HG03565 (cell line): Measurements from ENCODE around the gene NUDC.
"Not testable (repeated sequence)": the region's sequence is repeated elsewhere in the genome, so short reads cannot be mapped to it uniquely, and the experiment has no call there.

Source experiments
- ATAC-seq: cut with Tn5 transposase; IDR thresholded peaks from one replicate; pipeline ENCODE4 v1.9.1; 2021; ENCODE audit warnings: mild to moderate bottlenecking, moderate library complexity; ENCODE audit not compliant: unreplicated experiment

Gene NUDC

DNA sequence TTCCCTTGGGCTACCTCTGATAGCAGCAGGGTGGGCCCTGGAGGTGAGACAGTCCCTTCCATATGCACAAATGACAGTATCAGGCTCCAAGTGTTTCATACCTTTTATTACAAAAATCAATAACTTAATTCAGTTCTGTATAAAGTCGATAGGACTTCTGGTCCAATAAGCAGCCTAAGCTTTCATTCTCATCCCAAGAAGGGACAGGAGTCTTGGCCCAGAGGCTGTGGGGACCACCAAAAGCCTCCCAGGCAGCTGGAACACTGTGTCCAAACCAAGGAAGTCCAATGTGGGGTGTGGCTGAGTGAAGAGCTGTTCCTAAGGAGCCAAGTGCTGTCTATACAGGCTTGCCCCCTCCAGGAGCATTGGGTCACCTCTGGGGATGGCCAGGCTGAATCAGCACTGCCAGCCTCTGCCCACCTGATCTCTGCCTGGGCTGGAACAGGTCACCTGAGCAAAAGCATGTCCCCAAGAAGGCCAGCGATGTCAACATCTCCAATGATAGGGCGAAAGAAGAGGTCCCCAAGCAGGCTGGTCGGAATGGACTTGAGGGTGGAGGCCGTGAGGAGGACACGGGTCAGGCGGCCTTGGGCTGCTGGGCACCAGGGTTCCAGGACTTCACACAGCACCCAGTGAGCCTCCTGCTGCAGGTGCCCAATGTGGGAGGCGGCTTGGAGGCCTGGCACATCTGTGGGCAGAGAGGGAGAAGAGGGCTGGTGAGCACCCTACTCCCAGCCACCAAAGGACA is 10.0 kb upstream of the NUDC start:
- ATAC-seq: no peak

- ATAC-seq: no peak
Measured at GRCh38 chr1:26912147-26912490, 9.4 kb upstream of the NUDC start.

DNA sequence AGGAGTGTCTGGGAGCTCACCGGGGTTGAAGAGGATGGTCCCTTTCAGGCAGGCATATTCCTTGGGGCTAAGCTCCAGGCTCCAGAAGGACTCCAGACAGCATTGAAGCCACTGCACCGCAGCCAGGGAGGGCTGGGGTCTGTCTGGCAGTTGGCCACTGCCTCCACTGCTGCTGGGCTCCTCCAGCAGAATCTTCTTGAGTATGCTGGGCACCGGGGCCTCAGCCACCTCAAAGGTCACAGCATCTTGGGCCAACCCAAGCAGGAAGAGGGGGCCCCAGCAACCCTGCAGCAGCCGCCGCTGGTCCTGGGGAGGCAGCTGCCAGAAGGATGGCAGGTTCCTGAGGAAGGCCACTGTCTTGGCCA is 8.2 kb upstream of the NUDC start:
- no peak for ATAC-seq

DNA sequence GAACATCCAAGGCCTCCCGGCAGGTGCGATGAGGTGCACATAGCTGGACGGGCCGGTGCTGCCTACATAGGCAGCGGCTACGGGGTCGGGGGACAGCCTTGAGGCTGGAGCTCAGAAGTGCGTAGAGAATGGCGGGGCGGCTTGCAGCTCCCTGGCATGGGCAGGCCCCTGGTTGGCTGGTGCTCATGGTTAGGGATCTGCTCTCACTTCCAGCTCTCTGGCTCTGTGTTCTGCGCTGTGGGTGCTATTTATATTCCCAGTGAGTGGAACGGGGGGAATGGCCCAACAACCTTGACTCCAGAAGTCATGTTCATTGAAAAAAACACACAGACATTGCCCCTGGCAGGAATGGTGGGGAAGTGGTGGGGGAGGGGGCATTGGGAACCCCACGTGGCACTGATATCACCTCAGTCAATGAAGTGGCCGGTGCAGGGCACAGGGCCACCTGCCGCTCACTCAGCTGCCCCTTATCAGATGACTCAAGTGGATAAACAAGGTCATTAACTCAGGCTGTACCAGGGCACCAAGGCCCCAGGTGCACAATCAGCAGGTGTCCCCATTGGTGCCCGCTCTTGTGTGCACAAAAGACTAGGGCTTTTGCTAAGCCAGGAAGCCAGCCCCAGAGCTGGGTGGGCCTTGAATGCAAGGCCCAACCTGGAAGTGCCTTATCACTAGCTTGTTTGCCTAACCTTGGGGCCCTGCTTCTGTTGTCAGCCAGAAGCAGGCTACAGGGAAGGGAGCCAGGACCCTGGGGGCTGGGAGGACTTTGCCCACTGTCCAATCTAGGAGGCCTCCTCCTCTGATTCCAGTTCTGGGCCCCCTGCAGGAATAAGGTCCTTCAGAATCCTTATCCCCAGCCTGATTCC is 7.6 kb upstream of the NUDC start, which contains the start of gene NR0B2:
Gene NR0B2, minus strand, starts transcription at position 222 of the 866 bp plus-strand sequence. Its CDS starts 35 bp downstream, at position 187.
- ATAC-seq: no peak

GRCh38 chr1:26915204-26915842 is 6.2 kb upstream of the NUDC start:
- ATAC-seq: no peak

GRCh38 chr1:26921126-26921539 is 410 bp upstream of the NUDC start:
- ATAC-seq: no peak

DNA sequence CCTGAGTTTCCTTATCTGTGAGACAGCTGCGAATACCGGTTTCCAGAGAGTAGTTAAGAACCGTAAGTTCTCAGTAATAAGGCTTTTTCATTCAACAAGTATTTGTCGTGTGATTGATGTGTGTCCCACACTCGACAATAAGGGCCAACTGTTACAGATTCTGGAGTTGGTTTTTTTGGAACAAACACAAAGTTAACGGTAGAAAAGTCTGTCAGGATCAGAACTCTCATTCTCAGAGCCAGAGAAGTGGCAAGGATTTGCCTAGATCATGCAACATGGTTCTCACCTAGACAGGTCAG is 837 bp downstream of the NUDC start:
- ATAC-seq: no peak

DNA sequence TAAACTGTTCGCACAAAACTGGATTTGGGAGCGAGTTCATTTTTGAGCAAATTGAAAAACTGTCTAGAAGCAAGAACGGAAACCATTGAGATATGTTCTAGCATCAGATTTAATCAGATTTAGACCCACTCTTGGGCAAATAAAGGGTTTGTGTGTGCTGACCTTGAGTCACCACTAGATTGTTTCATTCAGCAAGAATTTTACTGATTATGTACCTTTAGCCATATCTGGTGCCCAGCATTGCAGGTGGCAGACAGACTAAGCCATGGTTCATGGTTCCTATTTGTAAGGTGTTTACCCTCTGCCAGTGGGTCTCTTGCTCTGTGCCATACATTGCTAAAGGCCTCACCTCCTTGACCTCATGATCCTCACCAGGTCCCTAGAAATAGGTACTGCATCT is 1.4 kb downstream of the NUDC start:
- no peak for ATAC-seq

- ATAC-seq: no peak
Measured at GRCh38 chr1:26923711-26924110, 2.2 kb downstream of the NUDC start.

DNA sequence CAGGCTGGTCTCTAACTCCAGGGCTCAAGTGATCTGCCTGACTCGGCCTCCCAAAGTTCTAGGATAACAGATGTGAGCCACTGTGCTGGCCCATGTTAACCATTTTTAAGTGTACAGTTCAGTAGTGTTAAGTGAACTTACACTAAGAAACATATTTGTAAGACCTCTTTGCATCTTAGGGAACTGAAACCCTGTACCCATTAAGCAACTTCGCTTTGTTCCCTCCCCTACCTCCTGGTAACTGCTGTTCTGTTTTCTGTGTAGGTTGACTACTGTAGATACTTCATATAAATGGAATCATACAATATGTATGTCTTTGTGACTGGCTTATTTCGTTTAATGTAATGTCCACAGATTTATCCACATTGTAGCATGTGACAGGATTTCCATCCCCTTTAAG is 11.0 kb downstream of the NUDC start:
- ATAC-seq: peak; percentile 45

DNA sequence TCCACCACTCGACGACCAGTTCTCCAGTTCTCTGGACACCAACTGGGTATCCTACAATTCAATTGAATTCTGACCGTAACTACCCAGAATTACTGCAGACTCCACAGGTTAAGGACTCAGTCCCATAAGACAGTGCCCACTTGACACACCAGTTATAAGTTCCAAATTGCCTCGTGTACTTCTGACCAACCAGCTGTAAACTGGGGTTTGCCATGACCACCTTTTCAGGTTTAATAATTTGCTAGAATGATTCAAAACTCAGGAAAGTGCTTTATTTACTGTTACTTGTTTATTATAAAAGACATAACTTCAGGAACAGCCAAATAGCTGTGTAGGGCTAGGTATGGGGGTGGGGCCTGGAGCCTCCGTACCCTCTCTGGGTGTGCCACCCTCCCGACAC is 15.3 kb downstream of the NUDC start:
- ATAC-seq: no peak

DNA sequence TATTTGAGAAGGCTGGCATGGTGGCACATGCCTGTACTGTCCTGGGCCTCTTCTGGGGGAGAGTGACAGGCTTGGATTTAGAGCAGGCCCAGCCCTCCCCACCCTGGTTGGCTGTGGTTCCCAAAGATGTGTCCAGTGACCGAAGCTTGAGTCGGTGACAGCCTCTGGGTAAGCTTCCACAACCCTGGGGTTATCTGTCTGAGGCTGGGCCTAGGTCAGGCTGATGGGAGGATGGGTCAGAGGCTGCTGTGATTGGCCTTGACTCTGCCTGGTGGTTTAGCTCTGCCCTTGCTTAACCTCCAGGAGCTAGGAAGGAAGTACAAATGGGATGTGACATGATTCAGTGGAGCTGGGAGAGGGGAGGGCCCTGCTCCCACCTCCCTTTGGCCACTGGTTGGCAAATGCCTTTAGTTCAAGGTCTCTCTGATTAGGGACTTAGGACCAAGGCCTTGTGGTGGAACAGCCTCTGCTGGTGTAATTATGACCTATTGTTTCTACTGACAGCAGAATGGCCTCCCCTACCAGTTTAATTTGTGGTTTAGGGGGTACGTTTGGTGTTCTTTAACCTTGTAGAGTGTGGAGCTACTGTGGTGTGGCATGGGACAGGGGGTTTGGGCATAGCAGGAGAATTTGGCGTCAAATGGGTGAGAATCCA is 16.6 kb downstream of the NUDC start:
- no peak for ATAC-seq

DNA sequence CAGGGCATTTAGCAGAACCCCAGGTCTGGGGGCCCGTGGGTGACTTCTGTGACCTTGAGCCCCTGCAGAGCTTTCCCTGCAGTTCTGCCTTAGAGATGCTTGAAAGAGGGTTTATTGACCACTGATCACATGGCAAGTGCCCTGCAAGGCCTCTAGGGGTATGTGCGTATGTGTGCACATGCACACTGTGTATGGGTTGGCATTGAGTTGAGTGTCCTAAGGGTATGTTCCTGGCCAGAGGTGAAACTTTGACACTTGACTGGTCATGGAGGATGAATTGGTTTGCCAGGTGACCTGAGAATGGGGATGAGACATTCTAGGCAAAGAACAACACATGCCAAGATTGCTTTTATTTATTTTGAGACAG is 17.1 kb downstream of the NUDC start:
- no peak for ATAC-seq

GRCh38 chr1:26941311-26941710 is 19.8 kb downstream of the NUDC start:
- ATAC-seq: no peak

DNA sequence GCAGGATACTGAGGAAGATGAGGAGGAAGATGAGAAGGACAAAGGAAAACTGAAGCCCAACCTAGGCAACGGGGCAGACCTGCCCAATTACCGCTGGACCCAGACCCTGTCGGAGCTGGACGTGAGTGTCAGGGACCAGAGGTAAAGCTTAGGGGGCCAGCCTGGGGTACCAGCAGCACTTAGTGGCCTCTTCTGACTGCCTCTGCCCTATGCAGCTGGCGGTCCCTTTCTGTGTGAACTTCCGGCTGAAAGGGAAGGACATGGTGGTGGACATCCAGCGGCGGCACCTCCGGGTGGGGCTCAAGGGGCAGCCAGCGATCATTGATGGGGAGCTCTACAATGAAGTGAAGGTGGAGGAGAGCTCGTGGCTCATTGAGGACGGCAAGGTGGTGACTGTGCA is 21.1 kb downstream of the NUDC start:
- no peak for ATAC-seq

DNA sequence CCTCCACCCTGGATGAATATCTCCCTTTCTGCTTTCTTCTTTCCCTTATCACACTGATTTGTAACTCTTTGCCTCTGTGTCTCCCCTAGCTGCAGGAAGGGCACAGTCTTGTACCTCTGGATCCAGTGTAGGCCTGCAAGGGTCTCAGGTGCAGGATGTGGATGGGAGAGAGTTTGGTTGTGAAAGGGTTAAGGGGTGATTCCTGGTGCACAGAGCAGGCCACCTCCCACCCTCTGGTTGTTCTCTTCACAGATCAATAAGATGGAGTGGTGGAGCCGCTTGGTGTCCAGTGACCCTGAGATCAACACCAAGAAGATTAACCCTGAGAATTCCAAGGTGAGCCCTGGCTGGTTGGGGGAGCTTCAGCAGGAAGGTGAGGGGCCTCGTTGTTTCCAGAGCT is 23.6 kb downstream of the NUDC start:
- ATAC-seq: no peak

- no peak for ATAC-seq
Measured at GRCh38 chr1:26945728-26946127, 24.2 kb downstream of the NUDC start.

- ATAC-seq: no peak
Measured at GRCh38 chr1:26946270-26946669, 24.7 kb downstream of the NUDC start.

GRCh38 chr1:26948725-26949057 is 27.1 kb downstream of the NUDC start:
- not testable (repeated sequence) for ATAC-seq

GRCh38 chr1:26949266-26949925 is 27.9 kb downstream of the NUDC start:
- ATAC-seq: no peak

- no peak for ATAC-seq
Measured at GRCh38 chr1:26949926-26950319, 28.4 kb downstream of the NUDC start.
